Measurements from ENCODE around the gene CWH43.
"Not testable (repeated sequence)": the region's sequence is repeated elsewhere in the genome, so short reads cannot be mapped to it uniquely, and the experiment has no call there.

Gene CWH43

GRCh38 chr4:48976041-48976440 lies 10.0 kb upstream of the CWH43 start:
- no peak for DNase-seq (ENCODE audit: low spot score)

- no peak for DNase-seq (ENCODE audit: low spot score)
Observed at GRCh38 chr4:48979914-48980579, 6.0 kb upstream of the CWH43 start.

- not testable (repeated sequence) for DNase-seq (ENCODE audit: low spot score)
Observed at GRCh38 chr4:48984005-48984404, 2.1 kb upstream of the CWH43 start.

- DNase-seq (ENCODE audit: low spot score) = no peak
Observed at GRCh38 chr4:48985602-48985975, 486 bp upstream of the CWH43 start.

GRCh38 chr4:48986654-48987164 lies 634 bp downstream of the CWH43 start:
- DNase-seq (ENCODE audit: low spot score) = peak; percentile 42

GRCh38 chr4:48989461-48990203 lies 3.6 kb downstream of the CWH43 start:
- DNase-seq (ENCODE audit: low spot score) = no peak

GRCh38 chr4:48991357-48991756 lies 5.3 kb downstream of the CWH43 start:
- no peak for DNase-seq (ENCODE audit: low spot score)

- DNase-seq (ENCODE audit: low spot score) = no peak
Observed at GRCh38 chr4:48997962-48998361, 11.9 kb downstream of the CWH43 start.

- DNase-seq (ENCODE audit: low spot score) = no peak
Observed at GRCh38 chr4:48998440-48998839, 12.4 kb downstream of the CWH43 start.

- DNase-seq (ENCODE audit: low spot score) = no peak
Observed at GRCh38 chr4:49000806-49001205, 14.7 kb downstream of the CWH43 start.

- DNase-seq (ENCODE audit: low spot score) = no peak
Observed at GRCh38 chr4:49002931-49003330, 16.9 kb downstream of the CWH43 start.

GRCh38 chr4:49018718-49019295 lies 32.7 kb downstream of the CWH43 start:
- no peak for DNase-seq (ENCODE audit: low spot score)

GRCh38 chr4:49032440-49033161 lies 46.5 kb downstream of the CWH43 start:
- peak; percentile 52 for DNase-seq (ENCODE audit: low spot score)

- DNase-seq (ENCODE audit: low spot score) = no peak
Observed at GRCh38 chr4:49036528-49036927, 50.5 kb downstream of the CWH43 start.

- no peak for DNase-seq (ENCODE audit: low spot score)
Observed at GRCh38 chr4:49044270-49044669, 58.2 kb downstream of the CWH43 start.

GRCh38 chr4:49058306-49058705 lies 72.2 kb downstream of the CWH43 start:
- no peak for DNase-seq (ENCODE audit: low spot score)

- DNase-seq (ENCODE audit: low spot score) = no peak
Observed at GRCh38 chr4:49063670-49064069, 77.6 kb downstream of the CWH43 start.

- DNase-seq (ENCODE audit: low spot score) = not testable (repeated sequence)
Observed at GRCh38 chr4:49072196-49072595, 86.1 kb downstream of the CWH43 start.

- not testable (repeated sequence) for DNase-seq (ENCODE audit: low spot score)
Observed at GRCh38 chr4:49091883-49092282, 105.8 kb downstream of the CWH43 start.

- DNase-seq (ENCODE audit: low spot score) = not testable (repeated sequence)
Observed at GRCh38 chr4:49092608-49093135, 106.6 kb downstream of the CWH43 start.

GRCh38 chr4:49096215-49096614 lies 110.1 kb downstream of the CWH43 start:
- not testable (repeated sequence) for DNase-seq (ENCODE audit: low spot score)

- DNase-seq (ENCODE audit: low spot score) = not testable (repeated sequence)
Observed at GRCh38 chr4:49096627-49097026, 110.6 kb downstream of the CWH43 start.

All from D341Med (cell line).